CD4-positive, alpha-beta T cell (primary cell): ENCODE results near the gene PPIF. TPM values are rescaled to one million over a fixed set of nuclear protein-coding genes. Genes with fewer than 3 reads are reported as not detected.

ENCODE experiments used
- ATAC-seq: fragments of 200-7000 bp; cut with Tn5 transposase; one replicate; pipeline ENCODE4 v1.10.0; 2022; ENCODE audit warnings: mild to moderate bottlenecking; ENCODE audit not compliant: poor library complexity
- CTCF ChIA-PET: fragments of 350-600 bp; sonication (Branson Sonifier 250); formaldehyde crosslinking; loops from one replicate; lab custom pipeline; 2021; ENCODE audit warnings: antibody characterized with exemption, inconsistent platforms; lab: Charles Lee
- POLR2A ChIA-PET: fragments of 350-600 bp; sonication (Branson Sonifier 250); formaldehyde crosslinking; loops from one replicate; lab custom pipeline; 2021; ENCODE audit warnings: antibody characterized with exemption, inconsistent platforms; lab: Charles Lee
- DNase-seq, 14 experiments: peaks; one replicate each; pipeline ENCODE4 v3.0.0-alpha.2; 2013 to 2020; ENCODE audit warnings: mixed read lengths in 2 of 14
- H3K27ac ChIP-seq, 2 donors: one replicate each; pipeline versions ENCODE4 v1.5.1 to v1.7.0; 2013; ENCODE audit warnings: low read length in 2 of 2, low read depth in 1 of 2, mild to moderate bottlenecking in 1 of 2
- H3K27me3 ChIP-seq, 2 experiments: 1 replicate in 1 of 2; 2 replicates in 1 of 2; pipeline versions ENCODE4 v1.6.1 to v1.7.0; 2013; ENCODE audit warnings: low read length in 2 of 2, control low read depth in 1 of 2, mild to moderate bottlenecking in 1 of 2, moderate library complexity in 1 of 2; ENCODE audit not compliant: insufficient read depth in 2 of 2, control insufficient read depth in 1 of 2
- H3K36me3 ChIP-seq: one replicate; pipeline ENCODE4 v1.6.1; 2013; ENCODE audit warnings: low read length, control low read depth; ENCODE audit not compliant: insufficient read depth
- H3K4me1 ChIP-seq: one replicate; pipeline ENCODE4 v1.6.1; 2013; ENCODE audit warnings: low read length, control low read depth; ENCODE audit not compliant: insufficient read depth
- H3K4me3 ChIP-seq: one replicate; pipeline ENCODE4 v1.5.1; 2013; ENCODE audit warnings: mild to moderate bottlenecking, low read length, moderate library complexity
- H3K9me3 ChIP-seq, 2 experiments: 1 replicate in 1 of 2; 2 replicates in 1 of 2; pipeline versions ENCODE4 v1.6.1 to v1.7.0; 2013; ENCODE audit warnings: low read length in 2 of 2, mild to moderate bottlenecking in 2 of 2, control low read depth in 1 of 2, moderate library complexity in 1 of 2; ENCODE audit not compliant: control insufficient read depth in 1 of 2, insufficient read depth in 1 of 2
- H3K27ac Mint-ChIP-seq: one replicate; pipeline ENCODE4 v1.8.0; 2020; ENCODE audit warnings: mixed read lengths
- H3K27me3 Mint-ChIP-seq: one replicate; pipeline ENCODE4 v1.8.0; 2021; ENCODE audit warnings: mixed read lengths
- H3K36me3 Mint-ChIP-seq: one replicate; pipeline ENCODE4 v1.8.0; 2021; ENCODE audit warnings: low read depth, mixed read lengths
- H3K4me1 Mint-ChIP-seq: one replicate; pipeline ENCODE4 v1.8.0; 2021; ENCODE audit warnings: low read depth, mixed read lengths
- H3K4me3 Mint-ChIP-seq: one replicate; pipeline ENCODE4 v1.8.0; 2020; ENCODE audit warnings: mild to moderate bottlenecking, mixed read lengths
- H3K9me3 Mint-ChIP-seq: one replicate; pipeline ENCODE4 v1.8.0; 2020; ENCODE audit warnings: mixed read lengths
- intact Hi-C, 2 experiments: fragments of 100-400 bp; cut with DNase I in 1 of 2; cut with micrococcal nuclease in 1 of 2; formaldehyde crosslinking; loops; one replicate each; pipeline versions ENCODE4 v1.15.1 to v1.9.0; 2023 to 2025; cut with DNase I, micrococcal nuclease
- polyA plus RNA-seq, 2 donors: library from polyadenylated mRNA; unstranded; fragments of 120-200 nt; gene quantifications; one replicate each; pipeline ENCODE4 v1.2.1, GENCODE V29; 2013
- total RNA-seq, 174 experiments: library from RNA in 2 of 174; stranded (reverse) in 2 of 174; gene quantifications; one replicate each; pipeline ENCODE4 v1.2.3 and lab custom pipeline; 2021 to 2026
- TF ChIP-seq, protein P1 (sequence below): fragments of 200-600 bp; IDR thresholded peaks from one replicate; pipeline ENCODE4 v1.8.0; 2022; ENCODE audit warnings: antibody characterized with exemption, mild to moderate bottlenecking

PPIF gene
- total RNA-seq = 10 to 100 TPM; 42.4 to 42.7 TPM
- polyA plus RNA-seq (2013, experiment 1 of 2) = 13.8 TPM
- polyA plus RNA-seq (2013, experiment 2 of 2) = 23.3 TPM
- total RNA-seq (lab: John Stamatoyannopoulos, UW) = 16.8 to 245 (median 39.3) reads per million in 172 experiments

DNA sequence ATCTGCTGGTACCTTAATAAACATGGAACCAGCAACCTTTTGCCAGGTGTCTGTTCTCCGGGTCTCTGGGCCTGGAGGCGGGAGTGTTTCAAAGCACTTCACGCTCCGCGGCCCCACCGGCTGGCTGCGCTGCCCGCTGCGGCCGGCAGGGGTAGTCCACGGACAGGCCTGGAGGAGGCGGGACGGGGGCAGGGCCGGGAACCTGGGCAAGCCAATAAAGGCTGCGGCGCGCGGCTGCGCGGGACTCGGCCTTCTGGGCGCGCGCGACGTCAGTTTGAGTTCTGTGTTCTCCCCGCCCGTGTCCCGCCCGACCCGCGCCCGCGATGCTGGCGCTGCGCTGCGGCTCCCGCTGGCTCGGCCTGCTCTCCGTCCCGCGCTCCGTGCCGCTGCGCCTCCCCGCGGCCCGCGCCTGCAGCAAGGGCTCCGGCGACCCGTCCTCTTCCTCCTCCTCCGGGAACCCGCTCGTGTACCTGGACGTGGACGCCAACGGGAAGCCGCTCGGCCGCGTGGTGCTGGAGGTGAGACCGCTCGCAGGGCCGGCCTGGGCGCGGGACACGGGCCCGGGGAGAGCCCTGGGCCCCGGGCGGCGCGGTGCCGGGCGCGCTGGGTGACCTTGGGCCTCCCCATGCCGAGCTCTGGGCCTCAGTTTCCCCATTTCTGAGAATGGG lies at the start of gene PPIF:
PPIF (plus strand) TSS at position 244 of the 668 bp plus-strand sequence; CDS start at position 324, 80 bp downstream.
- Histone ChIP-seq H3K4me3 (peak within 1 kb of the TSS; percentile 74), H3K9me3 (no peaks in the 10 kb centered on the region), H3K36me3 (peaks cover 36% of the 10 kb centered on the region), H3K27ac (peak within 1 kb of the TSS; percentile 69 to 73), H3K4me1 (peaks cover 58% of the 10 kb centered on the region), H3K27me3 (no peaks in the 10 kb centered on the region)
- peak; percentile 81 to 96 (median 90) for DNase-seq
- Mint-ChIP-seq H3K27me3 (no peaks in the 10 kb centered on the region), H3K9me3 (no peaks in the 10 kb centered on the region), H3K4me3 (peak within 1 kb of the TSS; percentile 85), H3K36me3 (peaks cover 40% of the 10 kb centered on the region), H3K27ac (peak within 1 kb of the TSS; percentile 81), H3K4me1 (peaks cover 27% of the 10 kb centered on the region)
- TF ChIP-seq, protein P1, sequence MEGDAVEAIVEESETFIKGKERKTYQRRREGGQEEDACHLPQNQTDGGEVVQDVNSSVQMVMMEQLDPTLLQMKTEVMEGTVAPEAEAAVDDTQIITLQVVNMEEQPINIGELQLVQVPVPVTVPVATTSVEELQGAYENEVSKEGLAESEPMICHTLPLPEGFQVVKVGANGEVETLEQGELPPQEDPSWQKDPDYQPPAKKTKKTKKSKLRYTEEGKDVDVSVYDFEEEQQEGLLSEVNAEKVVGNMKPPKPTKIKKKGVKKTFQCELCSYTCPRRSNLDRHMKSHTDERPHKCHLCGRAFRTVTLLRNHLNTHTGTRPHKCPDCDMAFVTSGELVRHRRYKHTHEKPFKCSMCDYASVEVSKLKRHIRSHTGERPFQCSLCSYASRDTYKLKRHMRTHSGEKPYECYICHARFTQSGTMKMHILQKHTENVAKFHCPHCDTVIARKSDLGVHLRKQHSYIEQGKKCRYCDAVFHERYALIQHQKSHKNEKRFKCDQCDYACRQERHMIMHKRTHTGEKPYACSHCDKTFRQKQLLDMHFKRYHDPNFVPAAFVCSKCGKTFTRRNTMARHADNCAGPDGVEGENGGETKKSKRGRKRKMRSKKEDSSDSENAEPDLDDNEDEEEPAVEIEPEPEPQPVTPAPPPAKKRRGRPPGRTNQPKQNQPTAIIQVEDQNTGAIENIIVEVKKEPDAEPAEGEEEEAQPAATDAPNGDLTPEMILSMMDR = peak; percentile 92
- intact Hi-C loops = loop anchor here in 1 of 2 experiments (5.0 to 10.0 kb wide), 4 partner anchors 55 to 1310 kb away; no protein-coding TSS in a partner anchor
- CTCF ChIA-PET = interaction anchor here (0.8 to 1.9 kb wide), 5 partner anchors 24 to 97 kb away, joined by 3 to 6 read pairs (median 4); partner anchors contain the start of gene ZCCHC24
- POLR2A ChIA-PET = interaction anchor here (1.0 to 5.6 kb wide), 8 partner anchors 13 to 856 kb away, joined by 3 to 46 read pairs (median 4); no protein-coding TSS in a partner anchor
- peak; percentile 93 for ATAC-seq

DNA sequence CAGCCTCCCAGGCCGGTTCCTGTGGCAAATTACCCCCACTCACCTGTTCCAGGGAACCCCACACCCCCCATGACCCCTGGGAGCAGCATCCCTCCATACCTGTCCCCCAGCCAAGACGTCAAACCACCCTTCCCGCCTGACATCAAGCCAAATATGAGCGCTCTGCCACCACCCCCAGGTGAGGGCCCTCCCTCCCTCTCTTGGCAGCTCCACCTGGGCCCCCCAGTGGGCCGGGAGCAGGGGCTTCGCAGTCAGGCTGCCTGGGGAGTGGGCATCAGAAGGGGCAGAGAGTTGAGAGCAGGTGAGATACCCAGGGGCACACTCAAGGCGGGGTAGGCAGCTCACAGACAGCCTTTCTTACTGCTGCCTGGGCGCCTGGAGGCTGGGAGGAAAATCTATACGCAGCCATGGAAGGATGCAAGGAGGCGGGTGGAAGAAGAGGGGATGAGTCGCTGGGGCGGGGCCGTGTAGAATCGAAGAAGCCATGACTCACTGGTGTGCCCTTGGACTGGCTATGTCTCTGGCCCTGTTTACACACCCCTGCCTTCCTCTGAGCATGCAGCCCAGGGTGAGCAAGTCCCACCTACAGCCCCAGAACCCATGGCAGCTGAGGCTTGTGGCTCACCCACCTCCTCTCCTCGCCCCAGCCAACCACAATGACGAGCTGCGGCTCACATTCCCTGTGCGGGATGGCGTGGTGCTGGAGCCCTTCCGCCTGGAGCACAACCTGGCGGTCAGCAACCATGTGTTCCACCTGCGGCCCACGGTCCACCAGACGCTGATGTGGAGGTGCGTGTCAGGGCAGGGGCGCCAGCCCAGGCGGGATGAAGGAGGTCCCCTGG lies 48.6 kb upstream of the PPIF start:
- POLR2A ChIA-PET = no interaction called here
- no peaks in the 10 kb centered on the region for H3K4me1 Mint-ChIP-seq
- H3K4me3 ChIP-seq = no peak overlapping the region
- no peak overlapping the region for H3K27ac ChIP-seq
- H3K4me3 Mint-ChIP-seq = no peak overlapping the region
- peaks cover 5% of the 10 kb centered on the region for H3K4me1 ChIP-seq
- no peak overlapping the region for H3K27ac Mint-ChIP-seq
- intact Hi-C loops = no loop called here
- CTCF ChIA-PET = no interaction called here
- peaks cover 55% of the 10 kb centered on the region for H3K36me3 Mint-ChIP-seq
- DNase-seq = peak in 4 of 14 experiments; percentile 17 to 72 (median 57)
- peaks cover 63% of the 10 kb centered on the region for H3K36me3 ChIP-seq
- no peaks in the 10 kb centered on the region for H3K9me3 ChIP-seq
- no peaks in the 10 kb centered on the region for H3K27me3 ChIP-seq
- no peak for ATAC-seq
- H3K9me3 Mint-ChIP-seq = no peaks in the 10 kb centered on the region
- TF ChIP-seq, protein P1 = no peak
- H3K27me3 Mint-ChIP-seq = no peaks in the 10 kb centered on the region

DNA sequence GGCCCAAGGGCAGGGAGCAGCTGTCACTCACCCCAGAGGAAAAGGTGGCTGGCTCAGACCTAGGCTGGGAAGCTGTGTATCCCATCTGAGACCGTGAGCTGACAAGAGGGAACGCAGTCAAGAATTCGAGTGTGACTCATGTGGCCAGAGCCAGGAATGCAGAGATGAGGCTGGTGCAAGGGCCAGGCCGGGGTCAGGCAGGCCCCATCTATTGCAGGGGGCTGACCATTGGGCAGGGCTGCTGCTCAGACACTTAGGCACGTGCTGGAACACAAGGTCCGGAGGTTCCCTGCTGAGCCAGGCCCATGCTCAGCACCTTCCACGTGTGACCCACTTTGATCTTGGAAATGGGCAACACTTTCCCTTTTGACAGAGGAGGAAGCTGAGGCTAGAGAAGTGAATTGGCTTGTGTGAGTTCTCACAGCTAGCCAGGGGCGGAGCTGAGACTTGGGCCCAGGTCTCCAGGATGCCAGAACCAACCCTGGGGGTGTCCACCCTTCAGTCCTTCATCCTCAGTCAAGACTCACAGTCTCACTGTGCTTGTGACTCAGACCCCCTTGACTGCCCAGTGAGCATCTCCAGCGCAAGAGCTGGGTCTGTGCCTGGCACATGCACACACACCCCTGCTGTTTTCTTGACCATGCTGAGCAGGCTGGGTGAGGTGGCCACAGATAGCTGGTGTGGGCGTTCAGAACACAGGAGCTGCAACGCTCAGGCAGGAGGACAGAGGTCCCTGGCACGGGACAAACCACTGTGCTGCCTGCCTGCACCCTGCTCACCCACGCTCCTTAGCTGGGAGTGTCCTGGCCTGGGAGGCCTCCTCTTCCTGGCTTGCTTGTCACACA lies 47.6 kb upstream of the PPIF start:
- no peaks in the 10 kb centered on the region for H3K4me1 Mint-ChIP-seq
- no peak overlapping the region for H3K4me3 ChIP-seq
- peaks cover 70% of the 10 kb centered on the region for H3K36me3 ChIP-seq
- CTCF ChIA-PET = no interaction called here
- H3K9me3 ChIP-seq = no peaks in the 10 kb centered on the region
- intact Hi-C loops = no loop called here
- ATAC-seq = no peak
- TF ChIP-seq, protein P1 = no peak
- no peak overlapping the region for H3K4me3 Mint-ChIP-seq
- POLR2A ChIA-PET = no interaction called here
- peaks cover 5% of the 10 kb centered on the region for H3K4me1 ChIP-seq
- no peaks in the 10 kb centered on the region for H3K9me3 Mint-ChIP-seq
- peak in 1 of 14 experiments; percentile 39 for DNase-seq
- no peaks in the 10 kb centered on the region for H3K27me3 ChIP-seq
- no peak overlapping the region for H3K27ac Mint-ChIP-seq
- no peaks in the 10 kb centered on the region for H3K27me3 Mint-ChIP-seq
- H3K27ac ChIP-seq = no peak overlapping the region
- peaks cover 62% of the 10 kb centered on the region for H3K36me3 Mint-ChIP-seq
